GM19372 (cell line): ENCODE data around the gene CABCOCO1.

Source experiments
- ATAC-seq: cut with Tn5 transposase; IDR thresholded peaks from one replicate; pipeline ENCODE4 v1.9.1; 2021; ENCODE audit warnings: mild to moderate bottlenecking, low read depth, moderate library complexity; ENCODE audit not compliant: unreplicated experiment

CABCOCO1 gene

DNA sequence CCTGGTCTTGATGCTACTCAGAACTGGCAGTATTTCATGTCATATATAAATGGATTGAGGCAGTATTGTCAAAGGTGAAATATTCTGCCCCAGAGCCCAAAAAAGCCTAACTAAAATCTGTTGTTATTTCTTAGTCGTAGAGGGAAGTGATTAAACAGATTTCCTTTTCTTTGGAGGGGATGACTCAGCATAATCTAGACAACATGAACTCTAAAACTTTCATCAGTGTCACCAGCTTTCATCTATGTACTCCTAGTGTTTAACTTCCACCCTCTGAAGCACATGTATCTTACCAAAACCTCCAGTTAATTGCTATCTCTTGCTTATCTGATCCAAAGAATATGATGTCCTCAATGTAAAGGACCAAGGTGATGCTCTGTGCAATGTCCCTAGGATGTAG, 141.7 kb downstream of the CABCOCO1 start:
- ATAC-seq, result no peak

DNA sequence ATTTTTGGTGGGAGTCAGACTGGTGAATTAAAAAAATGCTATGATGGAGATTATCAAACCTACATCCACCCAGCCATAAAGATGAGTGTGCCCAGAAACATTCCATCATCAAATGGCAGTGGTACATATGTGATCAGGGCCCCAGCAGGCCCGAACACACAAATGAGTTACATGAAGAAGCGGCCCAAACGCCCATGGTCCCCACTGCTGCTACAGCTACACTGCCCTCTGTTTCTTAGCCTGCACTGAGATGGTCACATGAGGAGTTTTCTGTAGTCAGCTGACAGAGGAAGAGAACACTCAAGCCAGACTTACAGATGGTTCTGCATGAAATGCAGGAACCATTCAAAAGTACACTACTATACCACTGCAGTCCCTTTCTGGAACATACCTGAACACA, 142.4 kb downstream of the CABCOCO1 start:
- no peak for ATAC-seq

DNA sequence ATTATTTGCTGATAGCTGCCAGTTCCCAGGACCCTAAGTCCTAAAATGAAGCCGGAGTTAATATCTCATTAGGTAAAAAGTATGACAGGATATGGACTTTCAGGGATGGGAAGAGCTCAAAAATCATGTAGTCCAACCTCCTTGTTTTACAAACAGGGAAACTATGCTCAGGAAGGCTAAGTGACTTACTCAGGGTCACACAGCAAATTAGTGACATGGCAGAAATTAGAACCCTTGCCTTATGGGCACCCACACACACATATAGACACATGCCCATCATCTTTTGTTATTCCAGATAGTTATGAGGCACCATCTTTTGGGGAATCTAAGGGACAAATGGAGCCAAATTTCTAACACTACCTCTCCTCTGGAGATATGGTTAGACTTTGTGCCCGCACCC, 147.5 kb downstream of the CABCOCO1 start:
- ATAC-seq, result no peak

DNA sequence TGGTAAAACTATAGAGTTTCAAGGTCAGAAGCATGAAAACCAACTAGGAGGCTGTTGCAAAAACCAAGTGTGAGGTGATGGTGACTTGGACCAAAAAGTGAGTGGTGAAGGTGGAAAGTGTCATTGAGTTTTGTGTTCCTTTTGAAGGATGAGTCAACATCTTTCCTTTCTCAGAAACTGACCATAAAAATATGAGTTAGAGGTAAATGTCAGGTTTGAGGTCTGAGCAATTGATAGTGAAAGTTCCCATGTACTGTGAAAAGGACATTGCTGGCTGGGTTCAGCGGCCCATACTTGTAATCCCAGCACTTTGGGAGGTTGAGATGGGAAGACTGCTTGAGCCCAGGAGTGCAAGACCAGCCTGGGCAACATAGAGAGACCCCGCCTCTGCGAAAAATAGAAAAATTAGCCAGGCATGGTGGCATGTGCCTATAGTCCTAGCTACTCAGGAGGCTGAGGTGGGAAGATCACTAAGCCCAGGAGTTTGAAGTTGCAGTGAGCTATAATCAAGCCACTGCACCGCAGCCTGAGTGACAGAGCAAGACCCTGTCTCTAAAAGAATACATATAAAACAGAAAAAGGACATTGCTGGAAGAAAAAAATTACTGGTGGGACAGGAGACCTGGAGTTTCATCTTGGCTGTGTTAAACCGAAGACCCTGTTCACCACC, 149.5 kb downstream of the CABCOCO1 start:
- ATAC-seq, result no peak

DNA sequence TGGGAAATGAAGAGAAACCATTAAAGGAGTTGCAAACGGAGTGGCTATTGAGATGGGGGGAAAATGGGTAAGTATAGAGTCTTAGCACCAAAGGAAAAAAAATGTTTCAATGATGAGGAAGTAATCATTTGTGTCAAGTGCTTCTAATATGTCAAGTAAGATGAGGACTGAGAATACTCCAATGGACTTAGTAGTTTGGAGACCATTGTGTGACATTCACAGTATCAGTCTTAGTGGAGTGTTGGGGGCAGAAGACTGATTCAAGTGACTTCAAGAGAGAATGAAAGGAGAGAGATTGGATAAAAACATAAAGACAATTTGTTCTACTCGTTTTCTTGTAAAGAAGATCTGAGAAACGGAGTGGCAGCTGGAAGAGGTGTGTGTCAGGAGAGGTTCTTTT, 150.2 kb downstream of the CABCOCO1 start:
- ATAC-seq, result no peak

DNA sequence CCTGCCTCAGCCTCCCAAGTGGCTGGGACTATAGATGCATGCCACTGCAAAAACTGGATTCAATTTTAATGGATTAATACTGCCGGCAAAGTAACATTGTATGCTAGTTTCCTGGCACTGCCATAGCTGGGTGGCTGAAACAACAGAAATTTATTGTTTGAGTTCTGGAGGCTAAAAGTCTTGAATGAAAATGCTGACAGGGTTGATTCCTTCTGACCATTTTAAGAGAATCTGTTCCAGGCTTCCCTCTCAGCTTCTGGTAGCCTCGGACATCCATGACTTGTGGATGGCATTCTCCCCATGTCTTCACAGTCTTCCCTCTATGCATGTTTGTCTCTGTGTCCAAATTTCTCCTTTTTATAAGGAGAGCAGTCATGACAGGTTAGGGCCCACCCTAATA, 151.4 kb downstream of the CABCOCO1 start:
- ATAC-seq, result no peak

DNA sequence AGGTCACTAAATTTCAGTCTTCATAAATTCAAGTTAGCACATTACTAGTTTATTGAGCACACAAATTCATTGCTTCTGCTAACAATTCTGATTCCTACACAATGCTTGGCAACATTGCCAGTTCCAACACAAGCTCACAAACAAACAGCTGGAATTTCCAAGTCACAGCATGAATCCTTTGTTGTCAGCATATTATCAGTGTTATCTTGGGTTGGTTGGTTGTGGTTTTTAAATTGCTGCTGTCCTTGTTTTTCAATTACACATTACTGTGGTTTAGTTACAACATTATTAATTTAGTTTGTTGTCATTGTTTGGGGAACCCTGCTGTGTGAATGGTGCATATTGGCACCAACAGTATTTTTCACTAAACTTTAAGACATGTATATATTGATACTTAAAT, 152.8 kb downstream of the CABCOCO1 start:
- ATAC-seq, result no peak
